Measurements from ENCODE around the gene MRLN.

DNA sequence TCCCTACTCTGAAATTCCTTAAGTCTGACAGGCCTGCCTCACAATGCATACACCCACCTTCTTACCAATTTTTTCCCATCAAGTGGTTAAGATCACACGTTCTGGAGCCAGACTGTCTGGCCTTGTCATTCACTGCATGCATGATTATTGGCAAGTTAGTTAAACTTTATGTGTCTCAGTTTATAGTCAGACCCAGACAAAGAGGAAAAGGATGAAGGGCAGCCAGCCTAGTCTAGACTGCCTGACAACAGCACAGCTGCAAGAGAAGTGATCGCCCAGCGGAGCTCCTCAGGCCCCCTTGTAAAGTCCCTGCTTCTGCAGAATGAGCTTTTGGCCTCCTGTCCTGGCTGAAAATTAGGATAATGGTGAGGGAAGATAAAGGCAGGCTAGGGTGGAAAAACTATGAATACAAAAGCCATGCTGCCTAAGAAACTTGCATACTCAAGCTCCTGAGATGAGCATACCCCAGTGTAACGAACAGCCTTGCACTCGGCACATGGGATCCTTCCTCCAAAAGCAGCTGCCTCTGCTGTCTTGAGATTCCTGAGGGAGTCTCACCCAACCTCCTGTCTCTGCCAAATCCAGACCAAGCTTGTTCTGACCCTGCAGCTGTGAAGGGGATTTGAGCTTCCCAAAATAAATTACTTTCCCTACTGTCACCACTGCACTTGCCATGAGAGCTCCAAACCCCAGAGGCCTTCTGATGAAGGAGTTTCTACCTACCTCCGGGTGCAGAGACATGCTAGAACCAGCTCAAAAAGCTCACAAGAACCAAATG is 26.7 kb upstream of the MRLN start:
- TF ChIP-seq CTCF (IDR thresholded peaks at IDR 0.05; ENCODE audit: poor library complexity, severe bottlenecking) (no peak), POLR2AphosphoS5 (IDR thresholded peaks at IDR 0.05) (no peak), SMC3 (conservative IDR thresholded peaks at IDR 0.05; ENCODE audit: poor library complexity) (no peak), RAD21 (conservative IDR thresholded peaks at IDR 0.05) (no peak), EZH2 (IDR thresholded peaks at IDR 0.05; ENCODE audit: borderline replicate concordance, insufficient read depth, low read length, poor library complexity, severe bottlenecking) (no peak), MXI1 (conservative IDR thresholded peaks at IDR 0.05; ENCODE audit: poor library complexity, severe bottlenecking) (no peak), TAF1 (IDR thresholded peaks at IDR 0.05; ENCODE audit: low read depth) (no peak)
- TF ChIP-seq, protein P1, sequence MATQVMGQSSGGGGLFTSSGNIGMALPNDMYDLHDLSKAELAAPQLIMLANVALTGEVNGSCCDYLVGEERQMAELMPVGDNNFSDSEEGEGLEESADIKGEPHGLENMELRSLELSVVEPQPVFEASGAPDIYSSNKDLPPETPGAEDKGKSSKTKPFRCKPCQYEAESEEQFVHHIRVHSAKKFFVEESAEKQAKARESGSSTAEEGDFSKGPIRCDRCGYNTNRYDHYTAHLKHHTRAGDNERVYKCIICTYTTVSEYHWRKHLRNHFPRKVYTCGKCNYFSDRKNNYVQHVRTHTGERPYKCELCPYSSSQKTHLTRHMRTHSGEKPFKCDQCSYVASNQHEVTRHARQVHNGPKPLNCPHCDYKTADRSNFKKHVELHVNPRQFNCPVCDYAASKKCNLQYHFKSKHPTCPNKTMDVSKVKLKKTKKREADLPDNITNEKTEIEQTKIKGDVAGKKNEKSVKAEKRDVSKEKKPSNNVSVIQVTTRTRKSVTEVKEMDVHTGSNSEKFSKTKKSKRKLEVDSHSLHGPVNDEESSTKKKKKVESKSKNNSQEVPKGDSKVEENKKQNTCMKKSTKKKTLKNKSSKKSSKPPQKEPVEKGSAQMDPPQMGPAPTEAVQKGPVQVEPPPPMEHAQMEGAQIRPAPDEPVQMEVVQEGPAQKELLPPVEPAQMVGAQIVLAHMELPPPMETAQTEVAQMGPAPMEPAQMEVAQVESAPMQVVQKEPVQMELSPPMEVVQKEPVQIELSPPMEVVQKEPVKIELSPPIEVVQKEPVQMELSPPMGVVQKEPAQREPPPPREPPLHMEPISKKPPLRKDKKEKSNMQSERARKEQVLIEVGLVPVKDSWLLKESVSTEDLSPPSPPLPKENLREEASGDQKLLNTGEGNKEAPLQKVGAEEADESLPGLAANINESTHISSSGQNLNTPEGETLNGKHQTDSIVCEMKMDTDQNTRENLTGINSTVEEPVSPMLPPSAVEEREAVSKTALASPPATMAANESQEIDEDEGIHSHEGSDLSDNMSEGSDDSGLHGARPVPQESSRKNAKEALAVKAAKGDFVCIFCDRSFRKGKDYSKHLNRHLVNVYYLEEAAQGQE (IDR thresholded peaks at IDR 0.05; ENCODE audit: borderline replicate concordance): no peak

All from neural cell (in vitro differentiated cells).